HCT116 (cell line): ENCODE results near the gene COL20A1. TPM values are rescaled to one million over a fixed set of nuclear protein-coding genes. Genes with fewer than 3 reads are reported as not detected.

ENCODE experiments used
- ATAC-seq: fragments of 200-7000 bp; cut with Tn5 transposase; 2 replicates; pipeline ENCODE4 v1.9.1; 2020; ENCODE audit warnings: mild to moderate bottlenecking, moderate library complexity
- BruUV-seq: library from RNA; stranded (reverse); fragments of 400-500 nt; replicated peaks from 2 replicates; lab custom pipeline; 2021; lab: Mats Ljungman, UMichigan
- CTCF ChIA-PET: fragments of 300-600 bp; sonication (Branson Sonifier 250); formaldehyde crosslinking; loops from one replicate; lab custom pipeline; 2021; ENCODE audit warnings: antibody characterized with exemption; lab: Charles Lee
- POLR2A ChIA-PET: fragments of 300-600, 350-600 bp; sonication (Branson Sonifier 250); formaldehyde crosslinking; loops from one replicate; lab custom pipeline; 2021; ENCODE audit warnings: antibody characterized with exemption; lab: Charles Lee
- RAD21 ChIA-PET, 2 experiments: fragments of 300-600 bp; sonication (Branson Sonifier 250); formaldehyde crosslinking; loops; one replicate each; lab custom pipeline; 2023; ENCODE audit warnings: low total read pairs in 2 of 2; ENCODE audit not compliant: uncharacterized antibody in 2 of 2, unreplicated experiment in 2 of 2, low non-redundant PET in 1 of 2; lab: Charles Lee
- DNase-seq: peaks from one replicate; pipeline ENCODE4 v3.0.0-alpha.2; 2010; ENCODE audit warnings: low read depth, low spot score
- H2AFZ ChIP-seq: fragments of 200-600 bp; shearing (Covaris generic), sonication (generic); 2 replicates; pipeline ENCODE4 v1.6.1; 2017; ENCODE audit warnings: low read depth, mixed run types, mixed read lengths, antibody characterized with exemption, low read length; ENCODE audit not compliant: poor library complexity, severe bottlenecking
- H3K27ac ChIP-seq: 2 replicates; pipeline ENCODE4 v1.5.1; 2012; ENCODE audit warnings: low read depth, low read length
- H3K27me3 ChIP-seq: fragments of 200-600 bp; sonication (generic); 2 replicates; pipeline ENCODE4 v1.6.1; 2016; ENCODE audit warnings: mixed run types, low read length, mixed read lengths; ENCODE audit not compliant: insufficient read depth
- H3K36me3 ChIP-seq, 2 experiments: fragments of 200-500 bp in 1 of 2; fragments of 200-600 bp in 1 of 2; sonication (Bioruptor generic) in 1 of 2; sonication (generic) in 1 of 2; 2 replicates each; pipeline versions ENCODE4 v1.5.1 to v1.6.1; 2014 to 2016; ENCODE audit warnings: low read length in 2 of 2, inconsistent platforms in 1 of 2, mixed read lengths in 1 of 2, mixed run types in 1 of 2; ENCODE audit not compliant: insufficient read depth in 2 of 2, control insufficient read depth in 1 of 2
- H3K4me1 ChIP-seq, 2 experiments: fragments of 200-600 bp in 1 of 2; sonication (generic) in 1 of 2; 2 replicates each; pipeline versions ENCODE4 v1.5.1 to v1.6.1; 2012 to 2017; ENCODE audit warnings: low read length in 2 of 2, inconsistent platforms in 1 of 2, mild to moderate bottlenecking in 1 of 2, mixed read lengths in 1 of 2, mixed run types in 1 of 2, moderate library complexity in 1 of 2; ENCODE audit not compliant: insufficient read depth in 2 of 2, control insufficient read depth in 1 of 2
- H3K4me2 ChIP-seq: fragments of 200-600 bp; sonication (generic); 2 replicates; pipeline ENCODE4 v1.6.1; 2017; ENCODE audit warnings: mixed run types, low read length, mixed read lengths
- H3K4me3 ChIP-seq, 2 experiments: fragments of 200-600 bp in 1 of 2; sonication (generic) in 1 of 2; replicated peaks in 1 of 2; 2 replicates each; pipeline ENCODE4 v1.5.1; 2011 to 2016; ENCODE audit warnings: low read length in 2 of 2, control low read depth in 1 of 2, low read depth in 1 of 2, mild to moderate bottlenecking in 1 of 2, mixed read lengths in 1 of 2, mixed run types in 1 of 2
- H3K79me2 ChIP-seq: fragments of 200-600 bp; sonication (generic); 2 replicates; pipeline ENCODE4 v1.6.1; 2017; ENCODE audit warnings: mild to moderate bottlenecking, mixed run types, low read length, moderate library complexity, mixed read lengths; ENCODE audit not compliant: insufficient read depth
- H3K9ac ChIP-seq: fragments of 200-600 bp; sonication (generic); 2 replicates; pipeline ENCODE4 v1.6.1; 2016; ENCODE audit warnings: low read length, mixed read lengths
- H3K9me2 ChIP-seq: fragments of 200-600 bp; sonication (generic), shearing (Covaris generic); 2 replicates; pipeline ENCODE4 v1.6.1; 2017; ENCODE audit warnings: mixed run types, mild to moderate bottlenecking, moderate library complexity; ENCODE audit not compliant: insufficient read depth
- H3K9me3 ChIP-seq, 2 experiments: fragments of 200-500 bp in 1 of 2; fragments of 200-600 bp in 1 of 2; sonication (Bioruptor generic) in 1 of 2; sonication (generic) in 1 of 2; 2 replicates each; pipeline ENCODE4 v1.6.1; 2014 to 2017; ENCODE audit warnings: low read length in 2 of 2, mixed read lengths in 2 of 2, inconsistent platforms in 1 of 2, low read depth in 1 of 2, mild to moderate bottlenecking in 1 of 2, mixed run types in 1 of 2, moderate library complexity in 1 of 2; ENCODE audit not compliant: control insufficient read depth in 1 of 2, insufficient read depth in 1 of 2
- H4K20me1 ChIP-seq: fragments of 200-600 bp; sonication (generic), shearing (Covaris generic); 2 replicates; pipeline ENCODE4 v1.6.1; 2017; ENCODE audit warnings: mixed run types, mild to moderate bottlenecking, moderate library complexity; ENCODE audit not compliant: insufficient read depth
- CBX3 ChIP-seq: IDR thresholded peaks from 2 replicates; pipeline ENCODE4 v1.6.1; 2012; ENCODE audit warnings: low read depth
- EGR1 ChIP-seq: IDR thresholded peaks from 2 replicates; pipeline ENCODE4 v1.6.1; 2012; ENCODE audit warnings: low read depth
- ELF1 ChIP-seq: IDR thresholded peaks from 2 replicates; pipeline ENCODE4 v1.6.1; 2012; ENCODE audit warnings: low read depth, borderline replicate concordance
- EZH2 ChIP-seq: fragments of 200-600 bp; sonication (generic); IDR thresholded peaks from 2 replicates; pipeline ENCODE4 v1.6.1; 2017; ENCODE audit warnings: antibody characterized with exemption, mixed run types
- EZH2phosphoT487 ChIP-seq: fragments of 200-600 bp; IDR thresholded peaks from 2 replicates; pipeline ENCODE4 v1.6.1; 2018; ENCODE audit warnings: antibody characterized with exemption, borderline replicate concordance
- FOSL1 ChIP-seq: IDR thresholded peaks from 2 replicates; pipeline ENCODE4 v1.6.1; 2012; ENCODE audit warnings: low read depth
- POLR2AphosphoS5 ChIP-seq: IDR thresholded peaks from 2 replicates; pipeline ENCODE4 v1.6.1; 2011; ENCODE audit warnings: mild to moderate bottlenecking, low read depth, low read length, moderate library complexity
- RAD21 ChIP-seq: IDR thresholded peaks from 2 replicates; pipeline ENCODE4 v1.6.1; 2012; ENCODE audit warnings: low read depth, mild to moderate bottlenecking
- SIN3A ChIP-seq: IDR thresholded peaks from 2 replicates; pipeline ENCODE4 v1.6.1; 2012; ENCODE audit warnings: low read depth
- SP1 ChIP-seq: IDR thresholded peaks from 2 replicates; pipeline ENCODE4 v1.6.1; 2012; ENCODE audit warnings: low read depth
- SRF ChIP-seq: IDR thresholded peaks from 2 replicates; pipeline ENCODE4 v1.6.1; 2012; ENCODE audit warnings: low read depth
- TCF7L2 ChIP-seq: IDR thresholded peaks from 2 replicates; pipeline ENCODE4 v1.7.0; 2011; ENCODE audit warnings: borderline replicate concordance, inconsistent platforms; ENCODE audit not compliant: insufficient read depth, insufficient read length; ENCODE audit errors: extremely low read depth
- intact Hi-C: fragments of 100-400 bp; cut with micrococcal nuclease; formaldehyde crosslinking; loops from 2 replicates; pipeline ENCODE4 v1.10.0; 2022
- total RNA-seq: library from RNA; stranded (reverse); gene quantifications from one replicate; pipeline ENCODE4 v1.2.1, GENCODE V29; 2021; ENCODE audit not compliant: unreplicated experiment
- TF ChIP-seq, protein P1 (sequence below), 3 experiments: fragments of 200-600 bp in 1 of 3; sonication (generic) in 1 of 3; IDR thresholded peaks in 2 of 3; conservative IDR thresholded peaks in 1 of 3; 2 replicates each; pipeline ENCODE4 v1.5.1; 2012 to 2017; ENCODE audit warnings: low read depth in 2 of 3, low read length in 2 of 3, antibody characterized with exemption in 1 of 3, borderline replicate concordance in 1 of 3, control low read depth in 1 of 3, mild to moderate bottlenecking in 1 of 3, mixed read lengths in 1 of 3, mixed run types in 1 of 3, moderate library complexity in 1 of 3; ENCODE audit not compliant: insufficient read depth in 1 of 3
- TF ChIP-seq, protein P2 (sequence below): IDR thresholded peaks from 2 replicates; pipeline ENCODE4 v1.6.1; 2012; ENCODE audit warnings: low read depth
- TF ChIP-seq, protein P3 (sequence below): IDR thresholded peaks from 2 replicates; pipeline ENCODE4 v1.6.1; 2012
- TF ChIP-seq, protein P4 (sequence below): IDR thresholded peaks from 2 replicates; pipeline ENCODE4 v1.6.1; 2012

Gene COL20A1
- total RNA-seq, 1 experiment from 2014 or later = 0.34 TPM

DNA sequence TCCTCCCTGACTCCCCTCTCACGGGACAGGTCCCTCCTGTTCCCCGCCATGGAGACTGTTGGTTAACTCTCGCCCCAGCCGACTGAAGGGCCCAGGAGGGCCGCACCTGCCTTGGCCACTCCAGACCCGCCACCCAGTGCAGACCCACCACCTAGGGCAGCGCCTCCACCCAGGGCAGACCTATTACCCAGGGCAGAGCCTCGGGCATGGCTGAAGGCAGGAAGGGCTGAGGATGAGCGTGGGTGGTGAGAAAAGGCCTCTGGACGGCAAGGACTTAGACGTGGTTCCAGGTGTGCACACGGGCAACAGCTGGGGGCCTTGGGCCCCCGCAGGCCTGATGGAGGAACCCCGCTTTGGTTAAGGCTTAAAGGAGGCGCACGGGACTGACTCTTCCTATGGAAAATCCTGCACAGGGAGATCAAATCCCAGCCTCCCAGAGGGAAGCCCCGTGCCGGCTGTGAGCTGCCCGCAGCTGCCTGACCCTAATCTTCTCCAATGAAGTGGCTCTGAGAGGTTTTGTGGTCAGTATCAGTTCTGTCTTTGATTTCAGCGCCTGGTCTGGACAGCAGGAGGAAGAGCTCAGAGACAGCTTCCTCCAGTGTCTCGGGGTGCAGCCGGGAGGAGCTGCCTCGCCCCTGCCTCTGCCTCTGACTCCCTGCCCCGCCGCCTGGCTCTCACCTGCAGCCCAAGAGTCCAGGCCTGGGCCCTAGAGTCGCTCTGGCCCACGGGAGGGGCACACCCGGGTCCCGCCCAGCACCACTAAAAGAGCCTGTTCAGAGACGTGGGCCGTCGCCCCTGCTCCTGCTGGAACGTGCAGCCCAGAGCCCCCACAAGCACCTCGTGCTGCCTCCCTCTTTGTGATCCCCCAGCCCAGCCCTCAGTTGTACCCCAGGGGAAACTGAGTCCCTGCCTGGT, 80.2 kb downstream of the COL20A1 start:
- Histone ChIP-seq H3K9me3 (no peaks in the 10 kb centered on the region), H2AFZ (no peak overlapping the region), H3K27me3 (peaks cover 18% of the 10 kb centered on the region; the same call in 1 of the 2 replicates), H3K4me2 (no peak overlapping the region), H3K4me1 (no peaks in the 10 kb centered on the region), H3K36me3 (no peaks in the 10 kb centered on the region), H4K20me1 (no peaks in the 10 kb centered on the region), H3K79me2 (no peaks in the 10 kb centered on the region), H3K9ac (no peak overlapping the region), H3K9me2 (no peaks in the 10 kb centered on the region), H3K27ac (no peak overlapping the region), H3K4me3 (no peak overlapping the region)
- ChIA-PET RAD21 (no interaction called here), CTCF (no interaction called here), POLR2A (no interaction called here)
- DNase-seq = no peak
- intact Hi-C loops = no loop called here
- BruUV-seq = no TSS peak
- no peak for TF ChIP-seq CBX3
- TF ChIP-seq, protein P1, sequence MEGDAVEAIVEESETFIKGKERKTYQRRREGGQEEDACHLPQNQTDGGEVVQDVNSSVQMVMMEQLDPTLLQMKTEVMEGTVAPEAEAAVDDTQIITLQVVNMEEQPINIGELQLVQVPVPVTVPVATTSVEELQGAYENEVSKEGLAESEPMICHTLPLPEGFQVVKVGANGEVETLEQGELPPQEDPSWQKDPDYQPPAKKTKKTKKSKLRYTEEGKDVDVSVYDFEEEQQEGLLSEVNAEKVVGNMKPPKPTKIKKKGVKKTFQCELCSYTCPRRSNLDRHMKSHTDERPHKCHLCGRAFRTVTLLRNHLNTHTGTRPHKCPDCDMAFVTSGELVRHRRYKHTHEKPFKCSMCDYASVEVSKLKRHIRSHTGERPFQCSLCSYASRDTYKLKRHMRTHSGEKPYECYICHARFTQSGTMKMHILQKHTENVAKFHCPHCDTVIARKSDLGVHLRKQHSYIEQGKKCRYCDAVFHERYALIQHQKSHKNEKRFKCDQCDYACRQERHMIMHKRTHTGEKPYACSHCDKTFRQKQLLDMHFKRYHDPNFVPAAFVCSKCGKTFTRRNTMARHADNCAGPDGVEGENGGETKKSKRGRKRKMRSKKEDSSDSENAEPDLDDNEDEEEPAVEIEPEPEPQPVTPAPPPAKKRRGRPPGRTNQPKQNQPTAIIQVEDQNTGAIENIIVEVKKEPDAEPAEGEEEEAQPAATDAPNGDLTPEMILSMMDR (IDR thresholded peaks at IDR 0.05 in 2 of 3, conservative IDR thresholded peaks at IDR 0.05 in 1 of 3; ENCODE audit: borderline replicate concordance in 1 of 3, insufficient read depth in 1 of 3, low read depth in 2 of 3, low read length in 2 of 3) = no peak
- no peak for TF ChIP-seq EGR1
- TF ChIP-seq FOSL1 = no peak
- TF ChIP-seq, protein P2, sequence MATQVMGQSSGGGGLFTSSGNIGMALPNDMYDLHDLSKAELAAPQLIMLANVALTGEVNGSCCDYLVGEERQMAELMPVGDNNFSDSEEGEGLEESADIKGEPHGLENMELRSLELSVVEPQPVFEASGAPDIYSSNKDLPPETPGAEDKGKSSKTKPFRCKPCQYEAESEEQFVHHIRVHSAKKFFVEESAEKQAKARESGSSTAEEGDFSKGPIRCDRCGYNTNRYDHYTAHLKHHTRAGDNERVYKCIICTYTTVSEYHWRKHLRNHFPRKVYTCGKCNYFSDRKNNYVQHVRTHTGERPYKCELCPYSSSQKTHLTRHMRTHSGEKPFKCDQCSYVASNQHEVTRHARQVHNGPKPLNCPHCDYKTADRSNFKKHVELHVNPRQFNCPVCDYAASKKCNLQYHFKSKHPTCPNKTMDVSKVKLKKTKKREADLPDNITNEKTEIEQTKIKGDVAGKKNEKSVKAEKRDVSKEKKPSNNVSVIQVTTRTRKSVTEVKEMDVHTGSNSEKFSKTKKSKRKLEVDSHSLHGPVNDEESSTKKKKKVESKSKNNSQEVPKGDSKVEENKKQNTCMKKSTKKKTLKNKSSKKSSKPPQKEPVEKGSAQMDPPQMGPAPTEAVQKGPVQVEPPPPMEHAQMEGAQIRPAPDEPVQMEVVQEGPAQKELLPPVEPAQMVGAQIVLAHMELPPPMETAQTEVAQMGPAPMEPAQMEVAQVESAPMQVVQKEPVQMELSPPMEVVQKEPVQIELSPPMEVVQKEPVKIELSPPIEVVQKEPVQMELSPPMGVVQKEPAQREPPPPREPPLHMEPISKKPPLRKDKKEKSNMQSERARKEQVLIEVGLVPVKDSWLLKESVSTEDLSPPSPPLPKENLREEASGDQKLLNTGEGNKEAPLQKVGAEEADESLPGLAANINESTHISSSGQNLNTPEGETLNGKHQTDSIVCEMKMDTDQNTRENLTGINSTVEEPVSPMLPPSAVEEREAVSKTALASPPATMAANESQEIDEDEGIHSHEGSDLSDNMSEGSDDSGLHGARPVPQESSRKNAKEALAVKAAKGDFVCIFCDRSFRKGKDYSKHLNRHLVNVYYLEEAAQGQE = no peak
- no peak for TF ChIP-seq EZH2phosphoT487
- no peak for TF ChIP-seq POLR2AphosphoS5
- TF ChIP-seq SP1 = no peak
- TF ChIP-seq, protein P3, sequence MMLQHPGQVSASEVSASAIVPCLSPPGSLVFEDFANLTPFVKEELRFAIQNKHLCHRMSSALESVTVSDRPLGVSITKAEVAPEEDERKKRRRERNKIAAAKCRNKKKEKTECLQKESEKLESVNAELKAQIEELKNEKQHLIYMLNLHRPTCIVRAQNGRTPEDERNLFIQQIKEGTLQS = no peak
- no peak for TF ChIP-seq TCF7L2
- no peak for TF ChIP-seq ELF1
- TF ChIP-seq EZH2 = no peak
- TF ChIP-seq RAD21 = no peak
- no peak for TF ChIP-seq SRF
- no peak for TF ChIP-seq SIN3A
- TF ChIP-seq, protein P4, sequence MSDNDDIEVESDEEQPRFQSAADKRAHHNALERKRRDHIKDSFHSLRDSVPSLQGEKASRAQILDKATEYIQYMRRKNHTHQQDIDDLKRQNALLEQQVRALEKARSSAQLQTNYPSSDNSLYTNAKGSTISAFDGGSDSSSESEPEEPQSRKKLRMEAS = no peak
- no peak for ATAC-seq
